Lower lobe of right lung (tissue), 2 donors: Measurements from ENCODE around the gene PLXNA4. TPM values are rescaled to one million over a fixed set of nuclear protein-coding genes. Genes with fewer than 3 reads are reported as not detected.
"Not testable (repeated sequence)": the region's sequence is repeated elsewhere in the genome, so short reads cannot be mapped to it uniquely, and the experiment has no call there.

Source experiments
- ATAC-seq, 2 donors: fragments of 200-7000 bp; cut with Tn5 transposase; one replicate each; pipeline ENCODE4 v1.9.1; 2020 to 2022; ENCODE audit warnings: mild to moderate bottlenecking in 2 of 2, moderate library complexity in 2 of 2
- DNase-seq: peaks from one replicate; pipeline ENCODE4 v3.0.0-alpha.2; 2020
- H3K27ac ChIP-seq: fragments of 200-600 bp; one replicate; pipeline ENCODE4 v1.8.0; 2022
- H3K27me3 ChIP-seq: fragments of 200-600 bp; one replicate; pipeline ENCODE4 v1.8.0; 2022; ENCODE audit warnings: low read depth
- H3K36me3 ChIP-seq: fragments of 200-600 bp; one replicate; pipeline ENCODE4 v1.8.0; 2022; ENCODE audit warnings: mild to moderate bottlenecking
- H3K4me1 ChIP-seq: fragments of 200-600 bp; one replicate; pipeline ENCODE4 v1.8.0; 2022
- H3K4me3 ChIP-seq: fragments of 200-600 bp; one replicate; pipeline ENCODE4 v1.8.0; 2022; ENCODE audit warnings: mild to moderate bottlenecking
- H3K9me3 ChIP-seq: fragments of 200-600 bp; one replicate; pipeline ENCODE4 v1.8.0; 2022
- CTCF ChIP-seq: fragments of 200-600 bp; IDR thresholded peaks from one replicate; pipeline ENCODE4 v1.8.0; 2022; ENCODE audit warnings: antibody characterized with exemption, mild to moderate bottlenecking
- intact Hi-C: fragments of 100-400 bp; cut with DNase I; formaldehyde crosslinking; loops from one replicate; pipeline ENCODE4 v1.11.0; 2022
- total RNA-seq: library from RNA; stranded (reverse); fragmentation: NEBNext Ultra II Directional; extraction: Animal tissue kit (Norgen Biotek cat#: 25700); gene quantifications from one replicate; pipeline ENCODE4 v1.2.1, GENCODE V29; 2021
- donor health status: DM: no; HTN: yes; CAD: no; lungs with severe emphysema.

Gene PLXNA4
- total RNA-seq, 1 donor from 2014 or later = 4.3 TPM

- intact Hi-C loops = no loop called here
- Histone ChIP-seq H3K4me1 (no peaks in the 10 kb centered on the region), H3K36me3 (no peaks in the 10 kb centered on the region), H3K27ac (no peak overlapping the region), H3K9me3 (no peaks in the 10 kb centered on the region), H3K27me3 (no peaks in the 10 kb centered on the region), H3K4me3 (no peak overlapping the region)
- DNase-seq = no peak
- no peak for TF ChIP-seq CTCF
- peak in 1 of 2 donors; percentile 34 for ATAC-seq
These were observed 406.5 kb downstream of the PLXNA4 start for GRCh38 chr7:132169730-132170129.

DNA sequence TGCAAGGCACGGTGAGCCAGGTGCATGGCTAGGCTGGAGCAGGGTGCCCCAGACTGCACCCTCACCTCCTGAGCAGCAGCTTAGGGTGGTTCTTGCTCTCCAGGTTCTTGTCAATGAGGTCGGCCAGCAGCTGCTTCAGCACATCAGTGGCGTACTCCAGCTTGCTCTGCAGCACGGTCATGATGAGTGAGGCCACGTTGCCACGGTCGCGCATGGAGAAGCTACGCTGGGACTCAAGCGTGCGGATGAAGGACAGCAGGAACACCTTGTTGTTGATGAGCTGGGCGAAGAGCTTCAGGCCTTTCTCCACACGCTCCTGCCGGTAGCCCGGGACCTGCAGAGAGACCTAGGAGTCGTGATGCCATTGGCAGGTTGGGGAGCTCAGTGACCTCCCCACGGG lies 408.0 kb downstream of the PLXNA4 start:
- no peaks in the 10 kb centered on the region for H3K9me3 ChIP-seq
- DNase-seq (no peak), ATAC-seq (no peak)
- no peak overlapping the region for H3K27ac ChIP-seq
- no peaks in the 10 kb centered on the region for H3K36me3 ChIP-seq
- intact Hi-C loops = no loop called here
- no peaks in the 10 kb centered on the region for H3K4me1 ChIP-seq
- H3K4me3 ChIP-seq = no peak overlapping the region
- H3K27me3 ChIP-seq = no peaks in the 10 kb centered on the region
- TF ChIP-seq CTCF = no peak

- H3K4me3 ChIP-seq, H3K36me3 ChIP-seq, DNase-seq, H3K27me3 ChIP-seq, ATAC-seq, H3K4me1 ChIP-seq, H3K27ac ChIP-seq, intact Hi-C loops, H3K9me3 ChIP-seq: not testable (repeated sequence)
These were observed 410.6 kb downstream of the PLXNA4 start for GRCh38 chr7:132165695-132166094.

- Histone ChIP-seq H3K36me3 (no peaks in the 10 kb centered on the region), H3K4me1 (no peaks in the 10 kb centered on the region), H3K9me3 (no peaks in the 10 kb centered on the region), H3K4me3 (no peak overlapping the region), H3K27ac (no peak overlapping the region), H3K27me3 (no peaks in the 10 kb centered on the region)
- TF ChIP-seq CTCF = no peak
- DNase-seq (no peak), ATAC-seq (no peak)
- intact Hi-C loops = no loop called here
These were observed 411.6 kb downstream of the PLXNA4 start for GRCh38 chr7:132164558-132165125.

GRCh38 chr7:132162556-132163144 lies 413.6 kb downstream of the PLXNA4 start:
- no peak for TF ChIP-seq CTCF
- Histone ChIP-seq H3K27ac (no peak overlapping the region), H3K9me3 (no peaks in the 10 kb centered on the region), H3K4me3 (no peak overlapping the region), H3K4me1 (no peaks in the 10 kb centered on the region), H3K27me3 (no peaks in the 10 kb centered on the region), H3K36me3 (no peaks in the 10 kb centered on the region)
- DNase-seq (no peak), ATAC-seq (no peak)
- intact Hi-C loops = no loop called here

DNA sequence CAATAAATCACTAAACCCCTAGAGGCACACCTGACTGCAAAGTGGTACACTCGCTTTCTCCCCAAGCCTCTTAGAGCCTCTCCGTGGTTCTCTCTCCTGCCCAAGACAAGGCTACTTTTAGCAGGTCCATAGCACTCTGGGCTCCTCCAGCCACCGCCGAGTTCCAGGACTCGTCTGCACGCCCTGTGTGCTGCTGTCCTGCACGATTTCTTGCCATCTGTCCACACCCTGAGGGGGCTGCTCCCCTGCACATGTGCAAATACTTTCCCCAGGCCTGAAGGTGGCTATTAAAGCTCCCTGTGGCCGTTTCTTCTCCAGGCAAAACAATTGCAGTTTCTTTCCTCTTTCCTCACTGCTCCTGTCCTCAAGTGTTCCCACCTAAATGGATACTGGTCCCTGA lies 414.3 kb downstream of the PLXNA4 start:
- ATAC-seq (no peak), DNase-seq (no peak)
- no peaks in the 10 kb centered on the region for H3K9me3 ChIP-seq
- H3K27ac ChIP-seq = no peak overlapping the region
- H3K4me3 ChIP-seq = no peak overlapping the region
- no peaks in the 10 kb centered on the region for H3K27me3 ChIP-seq
- H3K36me3 ChIP-seq = no peaks in the 10 kb centered on the region
- H3K4me1 ChIP-seq = no peaks in the 10 kb centered on the region
- intact Hi-C loops = no loop called here
- no peak for TF ChIP-seq CTCF
